Dermis microvascular lymphatic vessel endothelial cell (primary cell): ENCODE data around the gene ELF1. TPM values are rescaled to one million over a fixed set of nuclear protein-coding genes. Genes with fewer than 3 reads are reported as not detected.
"Not testable (repeated sequence)": the region's sequence is repeated elsewhere in the genome, so short reads cannot be mapped to it uniquely, and the experiment has no call there.

Experiments used
- DNase-seq, 2 donors: peaks; one replicate each; pipeline versions ENCODE4 v3.0.0 to v3.0.0-alpha.2; 2010; ENCODE audit warnings: low read depth in 2 of 2
- total RNA-seq: library from RNA; depleted of rRNA; stranded (reverse); fragments of >200 nt; gene quantifications from 2 replicates; pipeline ENCODE4 v1.2.1, GENCODE V29; 2014

ELF1 gene
- total RNA-seq, 1 donor from 2014 or later, result 71.9 TPM

- no peak for DNase-seq
Measured at GRCh38 chr13:40941581-40941980, 77.5 kb downstream of the ELF1 start.

GRCh38 chr13:40940841-40941240 is 78.3 kb downstream of the ELF1 start:
- DNase-seq, result no peak

DNA sequence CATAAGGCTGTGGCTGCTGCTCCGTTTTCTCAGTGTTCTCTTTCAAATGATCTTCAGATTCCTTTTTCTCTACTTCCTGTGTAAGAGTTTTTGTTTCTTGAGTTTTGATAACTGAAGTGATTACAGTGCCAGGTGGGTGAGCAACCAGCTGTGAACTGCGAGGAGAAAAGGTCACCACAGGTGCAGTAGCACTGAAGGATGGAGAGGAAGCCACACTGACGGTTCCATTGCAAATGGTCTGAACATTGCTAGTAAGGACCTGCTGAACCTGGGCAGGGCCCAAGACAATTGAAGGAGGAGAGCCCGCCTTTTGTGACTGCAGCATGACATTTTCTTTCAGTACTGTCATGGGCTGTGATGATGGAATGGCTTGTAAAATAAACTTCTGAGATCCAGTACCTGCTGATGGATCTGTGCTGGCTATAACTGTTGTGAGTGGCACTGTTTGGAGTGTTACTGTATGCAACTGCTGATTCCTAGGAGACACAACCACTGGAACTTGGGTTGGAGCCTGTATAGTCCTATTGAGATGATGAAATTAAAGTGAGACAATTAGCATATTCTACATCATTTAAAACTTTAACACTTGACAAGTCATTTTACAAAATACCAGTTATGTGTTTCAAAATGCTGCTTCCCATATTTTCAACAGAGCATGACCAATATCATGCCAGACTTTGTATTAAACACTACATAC is 85.5 kb downstream of the ELF1 start:
- no peak for DNase-seq

GRCh38 chr13:40932252-40932651 is 86.9 kb downstream of the ELF1 start:
- no peak for DNase-seq

GRCh38 chr13:40931719-40932118 is 87.4 kb downstream of the ELF1 start:
- no peak for DNase-seq

- DNase-seq, result not testable (repeated sequence)
Measured at GRCh38 chr13:40929883-40930282, 89.2 kb downstream of the ELF1 start.

GRCh38 chr13:40928980-40929379 is 90.1 kb downstream of the ELF1 start:
- no peak for DNase-seq

DNA sequence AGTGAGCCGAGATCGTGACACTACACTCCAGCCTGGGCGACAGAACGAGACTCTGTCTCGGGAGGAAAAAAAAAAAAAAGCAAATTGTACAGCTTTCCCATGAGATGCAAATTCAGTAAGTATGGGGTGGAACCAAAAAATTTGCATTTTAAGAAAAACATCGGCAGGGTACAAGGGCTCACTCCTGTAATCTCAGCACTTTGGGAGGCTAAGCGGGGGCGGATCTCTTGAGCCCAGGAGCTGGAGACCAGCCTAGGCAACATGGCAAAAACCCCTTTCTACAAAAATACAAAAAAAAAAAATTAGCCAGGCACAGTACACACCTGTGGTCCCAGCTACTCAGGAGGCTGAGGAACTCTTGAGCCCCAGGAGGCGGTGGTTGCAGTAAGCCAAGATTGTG is 91.2 kb downstream of the ELF1 start:
- DNase-seq, result no peak

DNA sequence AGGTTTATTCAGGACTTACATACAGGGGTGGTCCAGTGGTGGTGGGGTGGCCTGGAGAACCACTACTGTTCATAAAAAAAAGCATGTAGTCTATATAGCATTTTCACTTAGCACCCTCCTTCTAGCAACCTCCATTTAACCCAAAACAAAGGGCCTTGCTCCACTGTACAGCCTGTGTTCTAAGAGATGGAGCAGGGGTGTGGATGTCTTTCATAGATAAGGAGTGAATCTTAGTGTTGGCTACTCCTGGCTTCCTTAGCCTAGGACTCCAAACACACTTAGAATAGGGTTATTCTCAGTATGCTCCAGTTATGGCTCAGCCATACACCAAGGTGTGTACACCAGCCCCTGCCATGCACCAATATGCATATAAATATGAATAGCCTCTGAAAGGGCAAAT is 95.2 kb downstream of the ELF1 start:
- DNase-seq, result no peak

GRCh38 chr13:40922437-40923040 is 96.6 kb downstream of the ELF1 start:
- DNase-seq, result no peak

DNA sequence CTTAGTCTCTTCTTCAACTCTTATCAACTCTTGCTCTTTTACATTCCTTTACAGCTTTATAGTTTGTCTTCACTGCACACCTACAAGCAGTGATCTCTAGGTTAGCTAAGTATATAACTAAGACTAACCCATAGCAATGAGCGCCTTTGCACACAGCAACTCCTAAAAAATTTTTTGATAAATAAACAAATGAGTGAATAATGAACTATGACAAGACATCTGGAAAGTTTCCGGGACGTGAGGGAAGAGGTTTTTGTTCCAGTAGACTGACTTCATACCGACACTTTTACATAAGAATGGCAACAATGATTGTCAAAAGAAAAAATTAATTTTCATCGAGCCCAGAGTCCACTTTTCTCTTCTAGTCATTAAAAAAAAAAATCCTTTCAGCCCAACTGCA is 98.3 kb downstream of the ELF1 start:
- no peak for DNase-seq

GRCh38 chr13:40919901-40920300 is 99.2 kb downstream of the ELF1 start:
- DNase-seq, result not testable (repeated sequence)

DNA sequence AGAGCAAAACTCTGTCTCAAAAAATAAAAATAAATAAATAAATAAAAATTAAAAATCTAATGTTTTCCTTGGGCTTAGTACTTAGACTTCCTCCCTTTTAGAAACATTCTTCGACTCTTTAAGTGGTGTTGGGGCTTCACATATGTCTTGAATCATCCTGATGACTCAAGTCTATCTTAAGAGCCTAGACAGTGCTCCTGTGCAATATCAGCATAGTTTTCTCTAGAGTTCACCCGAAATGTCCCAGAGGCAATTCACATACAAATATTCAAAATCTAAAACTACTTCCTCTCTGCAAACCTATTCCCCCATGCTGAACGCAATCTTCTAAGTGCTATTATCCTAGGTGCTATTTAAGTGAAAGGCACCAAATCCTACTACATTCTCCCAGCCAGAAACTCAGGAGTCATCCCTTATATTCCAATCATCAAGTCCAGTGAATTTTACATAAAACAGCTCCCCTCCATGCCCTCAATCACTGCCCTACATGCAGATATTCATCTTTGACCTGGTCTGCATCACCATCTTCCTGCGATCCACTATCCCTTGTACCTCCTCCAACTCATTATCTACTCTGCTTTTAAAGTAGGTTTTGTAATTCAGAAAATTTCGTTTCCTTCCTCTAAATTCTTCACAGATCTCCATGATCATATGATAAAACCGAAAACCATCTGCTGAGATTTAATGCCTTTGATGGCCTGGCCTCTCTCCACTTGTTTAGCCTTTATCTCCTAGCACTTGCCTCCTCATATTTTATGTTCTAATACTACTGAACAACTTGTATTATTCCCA is 102.7 kb downstream of the ELF1 start:
- no peak for DNase-seq

- not testable (repeated sequence) for DNase-seq
Measured at GRCh38 chr13:40914863-40915262, 104.3 kb downstream of the ELF1 start.

DNA sequence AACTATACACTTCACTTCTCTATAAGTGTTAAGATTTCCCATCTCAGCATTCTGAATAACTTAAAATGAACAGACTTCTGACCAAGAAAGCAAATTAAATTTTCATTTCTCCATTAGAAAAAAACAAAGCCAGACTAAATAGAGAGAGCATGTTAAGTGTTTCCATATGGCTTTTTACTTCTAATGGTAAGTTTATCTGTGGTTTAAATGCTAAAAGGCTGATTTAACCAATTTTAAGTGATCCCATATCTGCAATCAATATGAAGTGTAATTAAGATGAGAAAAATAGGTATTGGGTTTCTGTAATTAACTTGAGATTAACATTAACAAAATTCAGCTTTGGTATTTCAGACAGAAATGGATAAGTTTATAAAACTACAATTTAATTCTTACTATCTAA is 107.8 kb downstream of the ELF1 start:
- DNase-seq, result no peak

DNA sequence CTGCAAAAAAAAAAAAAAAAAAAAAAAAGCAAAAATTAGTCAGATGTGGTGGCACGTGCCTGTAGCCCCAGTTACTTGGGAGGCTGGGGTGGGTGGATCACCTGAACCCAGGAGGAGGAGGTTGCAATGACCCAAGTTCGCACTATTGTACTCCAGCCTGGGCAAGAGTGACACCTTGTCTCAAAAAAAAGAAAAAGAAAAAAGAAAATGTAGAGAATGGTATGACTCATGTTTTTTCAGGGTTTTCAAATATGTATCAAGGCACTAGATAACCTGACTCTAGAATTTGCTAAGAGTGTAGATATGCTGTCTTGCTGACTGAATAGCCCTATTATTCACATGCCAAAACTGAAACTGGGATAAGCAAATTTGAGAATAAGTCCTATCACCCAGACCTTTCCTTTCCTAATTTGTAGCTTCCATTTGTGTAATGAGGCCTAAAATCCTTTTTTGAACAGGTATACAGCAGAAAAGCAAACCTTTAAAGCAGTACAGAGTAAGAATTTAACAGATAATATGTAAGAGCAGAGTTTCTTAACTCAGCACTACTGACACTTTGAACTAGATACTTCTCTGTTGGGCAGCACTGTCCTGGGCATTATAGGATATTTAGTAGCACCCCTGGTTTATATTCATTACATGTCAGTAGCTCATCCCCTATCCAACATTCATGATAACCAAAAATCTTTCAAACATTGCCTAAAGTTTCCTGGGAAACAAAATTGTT is 108.6 kb downstream of the ELF1 start:
- DNase-seq, result no peak

GRCh38 chr13:40909541-40910200 is 109.4 kb downstream of the ELF1 start:
- DNase-seq, result not testable (repeated sequence)

GRCh38 chr13:40908546-40908945 is 110.6 kb downstream of the ELF1 start:
- DNase-seq, result no peak

GRCh38 chr13:40901032-40901431 is 118.1 kb downstream of the ELF1 start:
- DNase-seq, result not testable (repeated sequence)

DNA sequence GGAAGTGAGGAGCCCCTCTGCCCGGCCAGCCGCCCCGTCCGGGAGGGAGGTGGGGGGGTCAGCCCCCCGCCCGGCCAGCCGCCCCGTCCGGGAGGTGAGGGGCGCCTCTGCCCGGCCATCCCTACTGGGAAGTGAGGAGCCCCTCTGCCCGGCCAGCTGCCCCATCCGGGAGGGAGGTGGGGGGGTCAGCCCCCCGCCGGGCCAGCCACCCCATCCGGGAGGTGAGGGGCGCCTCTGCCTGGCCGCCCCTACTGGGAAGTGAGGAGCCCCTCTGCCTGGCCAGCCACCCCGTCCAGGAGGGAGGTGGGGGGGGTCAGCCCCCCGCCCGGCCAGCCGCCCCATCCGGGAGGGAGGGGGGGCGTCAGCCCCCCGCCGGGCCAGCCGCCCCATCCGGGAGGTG is 118.5 kb downstream of the ELF1 start:
- not testable (repeated sequence) for DNase-seq

- peak in 1 of 2 donors; percentile 13 for DNase-seq
Measured at GRCh38 chr13:40897053-40897452, 122.1 kb downstream of the ELF1 start.
